ENCODE data around the gene CTNS.

The CTNS gene

GRCh38 chr17:3626831-3627768 lies 9.5 kb upstream of the CTNS start:
- TF ChIP-seq MAX (IDR thresholded peaks at IDR 0.05) (no peak), NFIC (IDR thresholded peaks at IDR 0.05) (no peak), EP300 (IDR thresholded peaks at IDR 0.05; ENCODE audit: borderline replicate concordance) (no peak), USF1 (IDR thresholded peaks at IDR 0.05) (no peak), CREB1 (IDR thresholded peaks at IDR 0.05; ENCODE audit: low read depth) (no peak), ZBTB7A (IDR thresholded peaks at IDR 0.05; ENCODE audit: low read depth) (no peak), TEAD4 (IDR thresholded peaks at IDR 0.05) (no peak), REST (IDR thresholded peaks at IDR 0.05; ENCODE audit: low read depth) (no peak), TAF1 (IDR thresholded peaks at IDR 0.05; ENCODE audit: low read depth) (no peak), EGR1 (IDR thresholded peaks at IDR 0.05) (no peak), FOXM1 (IDR thresholded peaks at IDR 0.05; ENCODE audit: borderline replicate concordance, low read depth) (no peak), CEBPB (IDR thresholded peaks at IDR 0.05) (no peak), TCF12 (IDR thresholded peaks at IDR 0.05; ENCODE audit: low read depth) (no peak), YY1 (IDR thresholded peaks at IDR 0.05; ENCODE audit: low read depth) (no peak), RAD21 (IDR thresholded peaks at IDR 0.05; ENCODE audit: low read depth) (no peak)

GRCh38 chr17:3627769-3628167 lies 8.8 kb upstream of the CTNS start:
- TF ChIP-seq CEBPB (IDR thresholded peaks at IDR 0.05) (no peak), USF1 (IDR thresholded peaks at IDR 0.05) (no peak), ZBTB7A (IDR thresholded peaks at IDR 0.05; ENCODE audit: low read depth) (no peak), EP300 (IDR thresholded peaks at IDR 0.05; ENCODE audit: borderline replicate concordance) (no peak), TCF12 (IDR thresholded peaks at IDR 0.05; ENCODE audit: low read depth) (no peak)

GRCh38 chr17:3630781-3631180 lies 5.8 kb upstream of the CTNS start:
- TF ChIP-seq EP300 (IDR thresholded peaks at IDR 0.05; ENCODE audit: borderline replicate concordance) (no peak), USF1 (IDR thresholded peaks at IDR 0.05) (no peak), EGR1 (IDR thresholded peaks at IDR 0.05) (no peak), TAF1 (IDR thresholded peaks at IDR 0.05; ENCODE audit: low read depth) (no peak), REST (IDR thresholded peaks at IDR 0.05; ENCODE audit: low read depth) (no peak), TEAD4 (IDR thresholded peaks at IDR 0.05) (no peak), CEBPB (IDR thresholded peaks at IDR 0.05) (no peak), TCF12 (IDR thresholded peaks at IDR 0.05; ENCODE audit: low read depth) (no peak), RAD21 (IDR thresholded peaks at IDR 0.05; ENCODE audit: low read depth) (no peak), NFIC (IDR thresholded peaks at IDR 0.05) (no peak), CREB1 (IDR thresholded peaks at IDR 0.05; ENCODE audit: low read depth) (no peak), ZBTB7A (IDR thresholded peaks at IDR 0.05; ENCODE audit: low read depth) (no peak)

GRCh38 chr17:3632287-3632686 lies 4.3 kb upstream of the CTNS start:
- TF ChIP-seq NFIC (IDR thresholded peaks at IDR 0.05), result no peak
- TF ChIP-seq YY1 (IDR thresholded peaks at IDR 0.05; ENCODE audit: low read depth), result no peak
- TF ChIP-seq ZBTB7A (IDR thresholded peaks at IDR 0.05; ENCODE audit: low read depth), result no peak
- TF ChIP-seq REST (IDR thresholded peaks at IDR 0.05; ENCODE audit: low read depth), result no peak
- no peak for TF ChIP-seq CEBPB (IDR thresholded peaks at IDR 0.05)
- no peak for TF ChIP-seq CREB1 (IDR thresholded peaks at IDR 0.05; ENCODE audit: low read depth)
- no peak for TF ChIP-seq EP300 (IDR thresholded peaks at IDR 0.05; ENCODE audit: borderline replicate concordance)
- TF ChIP-seq EGR1 (IDR thresholded peaks at IDR 0.05), result no peak
- TF ChIP-seq TEAD4 (IDR thresholded peaks at IDR 0.05), result no peak
